GM15510 (cell line): ENCODE data around the gene ATP8B4.

ENCODE experiments used
- POLR2A ChIP-seq: IDR thresholded peaks from 3 replicates; pipeline ENCODE4 v1.6.1; 2011; ENCODE audit warnings: borderline replicate concordance; ENCODE audit not compliant: insufficient read length; ENCODE audit errors: extremely low read depth

Gene ATP8B4

GRCh38 chr15:50143255-50143860, 24.3 kb upstream of the ATP8B4 start:
- no peak for TF ChIP-seq POLR2A

- no peak for TF ChIP-seq POLR2A
Measured at GRCh38 chr15:50141856-50142255, 22.8 kb upstream of the ATP8B4 start.

DNA sequence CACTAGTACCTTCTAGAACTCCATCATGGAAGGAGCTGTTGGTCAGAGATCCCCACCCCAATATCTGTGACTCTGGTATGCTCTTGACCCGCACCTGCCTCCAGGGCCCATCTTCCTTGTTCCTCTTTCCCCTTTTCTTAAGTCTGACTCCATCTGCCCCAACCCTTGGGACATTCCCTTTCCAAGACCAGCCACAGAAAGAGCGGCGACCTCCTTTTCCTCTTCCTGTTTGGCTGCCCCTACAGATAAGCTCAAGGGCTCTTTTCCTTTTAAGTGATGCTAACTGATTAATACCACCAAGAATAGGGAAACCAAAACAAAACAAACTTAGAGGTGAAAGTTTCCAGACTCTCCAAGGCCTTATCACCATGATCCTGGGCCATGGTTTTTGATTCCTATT, 21.9 kb upstream of the ATP8B4 start:
- no peak for TF ChIP-seq POLR2A

DNA sequence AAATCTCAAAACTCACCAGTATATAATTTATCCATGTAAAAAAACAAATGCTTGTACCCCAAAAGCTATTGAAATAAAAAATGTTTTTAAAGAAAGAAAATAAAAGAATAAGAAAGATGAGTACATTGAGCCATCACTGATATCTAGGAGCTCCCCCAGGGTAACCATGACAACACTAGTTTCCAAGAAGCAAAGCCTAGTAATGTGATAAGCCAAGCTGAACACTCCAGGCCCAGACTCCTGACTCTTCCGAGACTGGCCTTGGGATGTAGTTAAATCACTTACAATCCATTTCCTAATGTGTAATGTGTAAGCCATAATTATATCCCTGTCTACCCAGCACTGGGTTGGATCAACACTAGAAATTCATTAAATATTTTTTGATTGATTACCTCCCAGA, 21.1 kb upstream of the ATP8B4 start:
- TF ChIP-seq POLR2A: no peak

DNA sequence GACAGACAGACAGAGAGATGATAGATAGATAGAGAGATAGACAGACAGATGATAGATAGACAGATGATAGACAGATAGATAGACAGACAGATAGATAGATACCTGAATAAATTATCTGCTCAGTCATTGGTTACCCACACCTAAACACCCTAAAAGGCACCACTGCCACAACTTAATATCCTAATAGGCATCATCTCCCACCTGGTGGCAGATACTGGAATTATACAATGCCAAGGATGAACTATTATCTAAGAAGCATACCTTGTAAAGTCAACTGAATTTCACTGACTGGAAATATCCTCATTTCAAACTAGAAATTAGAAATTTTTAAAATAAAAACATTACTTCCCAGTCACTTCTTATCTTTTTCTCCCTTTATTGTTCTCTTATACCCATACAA, 19.4 kb upstream of the ATP8B4 start:
- TF ChIP-seq POLR2A: no peak

DNA sequence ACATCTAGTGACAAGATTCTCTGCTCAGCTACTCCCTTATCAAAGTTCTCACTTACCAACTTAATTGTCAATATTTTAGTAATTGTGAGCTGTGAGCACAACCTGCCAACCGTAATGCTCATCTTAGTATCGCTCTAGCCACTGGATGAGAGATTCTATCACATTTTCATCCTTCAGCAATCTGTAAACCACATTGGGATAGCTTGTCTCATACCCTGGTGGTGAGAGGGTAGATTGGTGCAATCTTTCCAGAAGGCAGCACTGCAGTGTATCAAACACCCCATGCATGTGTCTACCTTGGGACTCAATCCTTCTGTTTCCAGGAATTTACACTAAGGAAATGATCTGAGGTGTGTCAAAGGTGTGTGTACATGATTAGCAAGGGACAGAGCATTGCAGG, 18.9 kb upstream of the ATP8B4 start:
- no peak for TF ChIP-seq POLR2A

GRCh38 chr15:50137330-50137761, 18.3 kb upstream of the ATP8B4 start:
- TF ChIP-seq POLR2A: no peak

DNA sequence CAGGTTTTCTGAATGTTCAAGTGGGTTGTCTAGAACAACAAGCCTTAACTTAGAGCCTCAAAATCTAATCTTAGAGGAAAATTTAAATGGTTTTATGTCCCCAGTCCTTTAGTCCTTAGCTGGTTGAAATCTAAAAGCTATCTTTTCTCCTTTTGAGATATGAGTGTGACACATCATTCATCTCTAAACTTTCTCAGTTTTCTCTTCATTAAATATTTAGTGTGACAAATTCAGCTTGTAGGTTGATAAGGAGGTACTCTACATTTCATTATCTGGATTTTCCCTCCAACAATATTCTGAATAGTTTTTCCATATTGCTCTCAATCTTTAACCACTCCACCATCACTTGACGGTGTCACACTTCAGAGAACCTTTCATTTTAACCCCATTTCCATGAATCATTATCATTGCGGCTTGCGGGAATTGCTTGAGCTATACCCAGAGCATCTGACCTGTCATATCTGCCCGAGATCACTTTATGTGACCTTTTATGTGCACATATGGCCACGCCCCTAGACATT, 16.1 kb upstream of the ATP8B4 start:
- TF ChIP-seq POLR2A: no peak

DNA sequence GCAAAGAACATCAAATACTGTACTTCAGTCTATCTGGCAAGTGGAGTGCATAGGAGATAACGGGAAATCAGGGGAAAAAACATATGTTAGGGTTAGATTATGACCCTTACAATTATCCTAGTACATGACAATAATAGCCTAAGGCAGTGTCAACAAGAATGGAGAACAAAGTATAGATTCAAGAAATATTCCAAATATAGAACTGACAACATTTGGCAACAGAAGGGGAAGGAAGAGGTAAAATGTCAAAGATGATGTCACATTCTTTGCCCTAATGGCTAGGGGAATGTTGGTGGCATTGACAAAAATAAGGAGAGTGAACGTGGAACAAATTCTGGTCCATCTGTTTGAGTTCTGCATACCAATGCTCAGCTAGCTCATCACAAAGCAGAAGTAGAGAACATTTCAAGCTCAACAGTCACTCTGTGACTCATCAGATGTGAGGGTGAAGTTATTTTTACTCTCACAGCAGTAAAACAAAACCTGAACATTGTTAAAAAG, 15.5 kb upstream of the ATP8B4 start:
- no peak for TF ChIP-seq POLR2A

DNA sequence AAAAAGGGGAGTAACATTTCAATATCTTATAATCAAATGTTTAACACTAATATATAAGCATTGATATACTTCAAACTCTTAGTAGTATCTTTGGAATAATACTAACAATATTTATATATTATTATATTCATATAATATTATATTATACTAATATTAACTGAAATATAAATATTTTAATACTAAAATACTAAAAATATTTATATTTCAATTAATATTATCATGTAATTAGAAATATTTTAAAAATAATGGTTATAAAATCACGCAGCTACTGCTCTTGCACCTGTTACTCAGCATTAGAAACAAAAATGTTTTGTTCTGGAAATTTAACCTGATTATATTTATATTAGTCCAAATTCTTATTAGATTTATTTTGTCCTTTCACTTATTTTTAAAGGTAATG, 12.6 kb upstream of the ATP8B4 start:
- TF ChIP-seq POLR2A: no peak

GRCh38 chr15:50128266-50128665, 9.2 kb upstream of the ATP8B4 start:
- no peak for TF ChIP-seq POLR2A

GRCh38 chr15:50127255-50127777, 8.3 kb upstream of the ATP8B4 start:
- no peak for TF ChIP-seq POLR2A

DNA sequence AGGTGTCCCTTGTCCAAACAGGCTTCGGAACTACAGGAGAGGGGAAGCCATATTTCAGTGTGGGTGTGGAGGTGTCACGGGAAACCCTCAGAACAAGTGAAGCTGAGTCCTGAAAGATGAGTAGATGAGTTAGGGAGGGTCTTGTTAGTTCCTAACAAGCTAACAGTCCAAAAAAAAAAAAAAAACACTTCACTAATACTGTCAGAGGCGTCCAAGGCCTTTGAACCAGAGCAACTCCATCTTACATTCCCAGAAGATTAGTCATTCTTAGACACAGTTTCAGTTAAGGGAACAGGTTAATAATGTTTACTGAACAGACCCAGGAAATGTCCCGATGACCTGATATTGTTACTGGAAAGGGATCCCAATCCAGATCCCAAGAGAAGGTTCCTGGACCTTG, 7.0 kb upstream of the ATP8B4 start:
- no peak for TF ChIP-seq POLR2A

- TF ChIP-seq POLR2A: no peak
Measured at GRCh38 chr15:50124631-50125030, 5.6 kb upstream of the ATP8B4 start.

DNA sequence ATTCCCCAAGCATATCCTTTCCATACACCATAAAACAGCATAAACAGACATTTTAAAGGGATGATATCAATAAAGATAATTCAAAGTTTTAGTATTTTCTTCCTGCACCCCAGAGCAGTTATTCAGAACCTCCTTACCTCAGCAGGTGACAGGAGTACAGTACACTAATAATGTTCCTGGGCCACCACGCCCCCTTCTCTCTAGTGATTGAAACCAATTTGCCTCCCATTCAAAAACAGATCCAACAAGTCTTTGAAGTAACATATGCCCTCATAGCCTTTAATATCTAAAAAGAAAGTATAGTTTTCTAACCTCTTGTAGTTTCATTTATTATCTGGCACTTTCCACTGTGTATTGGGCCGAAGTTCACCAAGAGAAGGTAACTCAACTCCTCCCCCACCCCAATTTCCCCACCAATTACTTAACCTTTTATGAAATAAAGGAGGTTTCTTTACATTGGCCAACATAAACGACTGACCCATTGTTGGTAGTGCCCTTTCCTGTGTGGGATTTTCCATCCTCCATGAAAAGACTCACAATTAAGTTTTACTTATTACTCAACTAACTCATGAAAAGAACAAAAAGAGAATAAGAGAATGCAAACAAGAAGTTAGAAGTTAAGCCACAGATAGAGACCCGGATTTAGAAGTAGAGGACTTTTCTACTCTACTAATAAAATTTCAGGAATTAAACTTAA, 5.0 kb upstream of the ATP8B4 start:
- TF ChIP-seq POLR2A: no peak

DNA sequence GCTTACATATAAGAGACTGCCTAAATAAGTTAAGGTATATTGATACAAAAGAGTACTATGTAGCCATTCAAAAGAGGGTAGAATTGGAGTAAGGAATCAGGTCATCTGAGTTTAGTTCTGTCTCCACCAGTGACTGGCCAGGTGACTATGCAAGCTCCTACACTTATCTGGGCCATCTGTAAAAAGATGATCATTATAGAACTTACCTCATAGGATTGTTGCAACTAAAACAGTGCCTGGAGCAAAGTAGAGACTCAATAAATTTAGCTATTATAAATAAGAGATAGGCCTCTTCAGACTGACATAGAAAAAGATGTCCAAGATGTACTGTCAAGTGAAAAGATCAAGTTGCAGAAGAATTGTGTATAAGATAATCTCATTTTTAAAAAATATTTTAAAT, 1.7 kb upstream of the ATP8B4 start:
- TF ChIP-seq POLR2A: no peak

DNA sequence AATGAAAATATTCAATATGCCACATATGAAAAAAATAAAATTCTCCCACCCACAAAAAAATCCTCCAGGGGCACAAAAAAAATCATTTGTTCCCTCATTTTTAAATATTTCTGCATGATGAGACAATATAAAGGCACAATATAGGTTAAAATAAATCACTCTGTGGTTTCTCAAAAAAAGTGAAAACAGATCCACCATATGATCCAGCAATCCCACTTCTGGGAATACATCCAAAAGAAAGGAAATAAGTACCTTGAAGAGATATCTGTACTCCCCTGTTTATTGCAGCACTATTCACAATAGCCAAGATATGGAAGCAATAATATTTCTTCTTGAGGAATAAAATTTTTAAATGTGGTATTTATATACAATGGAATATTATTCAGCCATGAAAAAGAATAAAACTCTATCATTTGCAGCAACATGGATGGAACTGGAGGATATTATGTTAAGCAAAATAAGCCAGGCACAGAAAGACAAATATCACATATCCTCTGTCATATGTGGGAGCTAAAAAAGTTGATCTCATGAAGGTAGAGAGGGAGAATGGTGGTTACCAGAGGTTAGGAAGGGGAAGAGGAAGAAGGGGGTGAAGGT, 1.5 kb downstream of the ATP8B4 start:
- no peak for TF ChIP-seq POLR2A

DNA sequence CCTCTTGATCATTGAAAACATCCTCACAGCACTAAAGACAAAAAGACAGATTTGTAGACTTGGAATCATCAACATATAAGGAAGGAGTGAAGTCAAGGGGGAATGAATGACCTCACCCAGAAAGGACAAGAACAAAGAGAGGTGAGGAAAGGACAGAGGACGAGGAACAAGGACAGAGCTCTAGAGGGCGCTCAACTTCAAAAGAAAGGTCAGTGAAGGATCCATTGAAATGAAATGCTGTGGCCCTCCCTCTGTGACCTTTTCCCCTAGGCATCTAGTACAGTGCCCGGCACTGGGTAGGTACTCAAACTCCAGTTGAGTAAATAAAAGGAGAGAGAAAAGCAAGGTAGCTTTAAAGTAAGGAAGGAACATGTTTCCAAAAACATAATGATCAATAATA, 2.6 kb downstream of the ATP8B4 start:
- TF ChIP-seq POLR2A: no peak
